ENCODE results near the gene SMC6. TPM values are rescaled to one million over a fixed set of nuclear protein-coding genes. Genes with fewer than 3 reads are reported as not detected.

Gene SMC6, protein sequence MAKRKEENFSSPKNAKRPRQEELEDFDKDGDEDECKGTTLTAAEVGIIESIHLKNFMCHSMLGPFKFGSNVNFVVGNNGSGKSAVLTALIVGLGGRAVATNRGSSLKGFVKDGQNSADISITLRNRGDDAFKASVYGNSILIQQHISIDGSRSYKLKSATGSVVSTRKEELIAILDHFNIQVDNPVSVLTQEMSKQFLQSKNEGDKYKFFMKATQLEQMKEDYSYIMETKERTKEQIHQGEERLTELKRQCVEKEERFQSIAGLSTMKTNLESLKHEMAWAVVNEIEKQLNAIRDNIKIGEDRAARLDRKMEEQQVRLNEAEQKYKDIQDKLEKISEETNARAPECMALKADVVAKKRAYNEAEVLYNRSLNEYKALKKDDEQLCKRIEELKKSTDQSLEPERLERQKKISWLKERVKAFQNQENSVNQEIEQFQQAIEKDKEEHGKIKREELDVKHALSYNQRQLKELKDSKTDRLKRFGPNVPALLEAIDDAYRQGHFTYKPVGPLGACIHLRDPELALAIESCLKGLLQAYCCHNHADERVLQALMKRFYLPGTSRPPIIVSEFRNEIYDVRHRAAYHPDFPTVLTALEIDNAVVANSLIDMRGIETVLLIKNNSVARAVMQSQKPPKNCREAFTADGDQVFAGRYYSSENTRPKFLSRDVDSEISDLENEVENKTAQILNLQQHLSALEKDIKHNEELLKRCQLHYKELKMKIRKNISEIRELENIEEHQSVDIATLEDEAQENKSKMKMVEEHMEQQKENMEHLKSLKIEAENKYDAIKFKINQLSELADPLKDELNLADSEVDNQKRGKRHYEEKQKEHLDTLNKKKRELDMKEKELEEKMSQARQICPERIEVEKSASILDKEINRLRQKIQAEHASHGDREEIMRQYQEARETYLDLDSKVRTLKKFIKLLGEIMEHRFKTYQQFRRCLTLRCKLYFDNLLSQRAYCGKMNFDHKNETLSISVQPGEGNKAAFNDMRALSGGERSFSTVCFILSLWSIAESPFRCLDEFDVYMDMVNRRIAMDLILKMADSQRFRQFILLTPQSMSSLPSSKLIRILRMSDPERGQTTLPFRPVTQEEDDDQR
- total RNA-seq (2013) = 15.0 TPM
- 1 to 10 TPM; 3.8 to 6.1 (median 5.1) TPM for polyA plus RNA-seq
- polyA minus RNA-seq = 2.4 and 3.4 TPM in 2 replicates
- 7.6 to 28.8 (median 20.9) reads per million in 11 experiments for total RNA-seq

DNA sequence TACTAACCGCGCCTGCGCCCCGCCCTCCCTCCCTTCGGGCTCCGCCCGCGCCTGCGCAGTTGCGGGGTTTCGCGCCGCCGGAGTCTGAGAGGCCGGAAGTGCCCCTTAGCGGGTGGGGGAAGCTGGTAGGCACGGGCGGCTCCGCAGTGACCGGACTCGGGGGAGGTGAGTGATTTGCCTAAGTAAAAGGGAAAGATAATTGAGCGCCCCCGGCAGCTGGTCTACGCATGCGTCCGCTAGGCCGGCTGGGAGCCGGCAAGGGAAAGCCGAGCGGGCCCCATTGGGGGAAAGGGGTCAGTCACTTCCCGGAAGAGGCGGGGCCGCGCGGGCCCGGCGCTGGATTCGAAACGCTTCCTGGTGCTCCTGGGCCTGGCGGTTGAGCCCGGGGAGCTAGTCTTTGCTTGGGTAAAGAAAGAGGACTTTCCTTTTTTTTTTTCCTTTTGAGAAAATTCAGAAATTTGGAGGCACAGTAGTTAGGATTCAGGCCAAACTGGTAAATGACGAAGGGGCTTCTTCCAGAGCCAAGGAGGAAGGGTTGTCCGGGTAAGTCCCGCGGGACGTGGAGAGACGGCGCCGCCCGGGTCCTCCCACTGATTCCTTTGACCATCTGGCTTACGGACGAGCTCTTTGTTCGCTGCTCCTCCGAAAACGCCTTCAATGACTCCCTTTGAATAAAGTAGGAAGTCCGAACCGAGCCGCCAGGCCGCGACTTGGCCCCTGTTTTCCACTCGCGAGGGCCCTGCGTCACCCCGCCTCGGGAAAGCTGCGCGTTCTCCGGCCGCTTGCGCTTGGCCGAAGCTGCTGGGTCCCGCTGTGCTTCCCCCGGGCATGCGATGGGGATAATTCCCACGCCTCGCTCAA, at the start of gene SMC6, which contains the start of gene GEN1:
Gene SMC6 (minus strand): TSS at position 8 of the 861 bp plus-strand sequence. CDS start 7,864 bp downstream, outside the sequence.
Gene GEN1 (plus strand): TSS at position 336 of the 861 bp plus-strand sequence. CDS start 5,806 bp downstream, outside the sequence.
- peaks cover 39% of the 10 kb centered on the region for H3K4me1 Mint-ChIP-seq
- no peaks in the 10 kb centered on the region for H3K36me3 Mint-ChIP-seq
- under 1% methylated on average over 70 of the region's 76 CpGs for WGBS (ENCODE audit: insufficient coverage)
- H3K27me3 Mint-ChIP-seq (ENCODE audit: low read depth in 3 of 3) = no peaks in the 10 kb centered on the region
- H2AFZ ChIP-seq (ENCODE audit: insufficient read depth, low read depth, low read length, poor library complexity, severe bottlenecking) = peak within 1 kb of the TSS; percentile 98
- H3K79me2 ChIP-seq (ENCODE audit: insufficient read depth, low read length) = peaks cover 69% of the 10 kb centered on the region
- H3K4me3 Mint-ChIP-seq = peak within 1 kb of the TSS; percentile 97
- peak within 1 kb of the TSS; percentile 96 to 97 for H3K27ac ChIP-seq (ENCODE audit: low read depth in 1 of 2, low read length in 2 of 2)
- no peaks in the 10 kb centered on the region for H3K9me3 ChIP-seq (replicated peaks in 1 of 2; ENCODE audit: control insufficient read depth in 1 of 2, insufficient read depth in 1 of 2, low read length in 2 of 2)
- H3K36me3 ChIP-seq (replicated peaks in 1 of 2; ENCODE audit: control insufficient read depth in 1 of 2, insufficient read depth in 2 of 2, low read length in 2 of 2) = no peaks in the 10 kb centered on the region
- H3K27ac Mint-ChIP-seq = peak within 1 kb of the TSS; percentile 95 to 99 (median 98)
- intact Hi-C loops (cut with micrococcal nuclease) = no loop called here
- peak; percentile 84 to 85 (median 84) for DNase-seq
- H3K4me1 ChIP-seq (ENCODE audit: control insufficient read depth in 1 of 2, insufficient read depth in 2 of 2, low read length in 2 of 2) = peaks cover 20 to 26% of the 10 kb centered on the region in 2 donors
- no peaks in the 10 kb centered on the region for H3K9me3 Mint-ChIP-seq
- H3K4me2 ChIP-seq (replicated peaks; ENCODE audit: extremely low read depth, low read length, poor library complexity, severe bottlenecking) = peak within 1 kb of the TSS; percentile 97
- H3K4me3 ChIP-seq (replicated peaks in 1 of 3; ENCODE audit: low read depth in 2 of 3, low read length in 3 of 3) = peak within 1 kb of the TSS; percentile 73 to 94 (median 74)
- peak within 1 kb of the TSS; percentile 91 for H3K9ac ChIP-seq (ENCODE audit: insufficient read depth, low read length, poor library complexity, severe bottlenecking)
- H3K27me3 ChIP-seq (ENCODE audit: control insufficient read depth in 2 of 2, insufficient read depth in 2 of 2, low read length in 2 of 2) = no peaks in the 10 kb centered on the region
- H4K20me1 ChIP-seq (ENCODE audit: insufficient read depth, low read length) = no peaks in the 10 kb centered on the region
- TF ChIP-seq, protein P1, sequence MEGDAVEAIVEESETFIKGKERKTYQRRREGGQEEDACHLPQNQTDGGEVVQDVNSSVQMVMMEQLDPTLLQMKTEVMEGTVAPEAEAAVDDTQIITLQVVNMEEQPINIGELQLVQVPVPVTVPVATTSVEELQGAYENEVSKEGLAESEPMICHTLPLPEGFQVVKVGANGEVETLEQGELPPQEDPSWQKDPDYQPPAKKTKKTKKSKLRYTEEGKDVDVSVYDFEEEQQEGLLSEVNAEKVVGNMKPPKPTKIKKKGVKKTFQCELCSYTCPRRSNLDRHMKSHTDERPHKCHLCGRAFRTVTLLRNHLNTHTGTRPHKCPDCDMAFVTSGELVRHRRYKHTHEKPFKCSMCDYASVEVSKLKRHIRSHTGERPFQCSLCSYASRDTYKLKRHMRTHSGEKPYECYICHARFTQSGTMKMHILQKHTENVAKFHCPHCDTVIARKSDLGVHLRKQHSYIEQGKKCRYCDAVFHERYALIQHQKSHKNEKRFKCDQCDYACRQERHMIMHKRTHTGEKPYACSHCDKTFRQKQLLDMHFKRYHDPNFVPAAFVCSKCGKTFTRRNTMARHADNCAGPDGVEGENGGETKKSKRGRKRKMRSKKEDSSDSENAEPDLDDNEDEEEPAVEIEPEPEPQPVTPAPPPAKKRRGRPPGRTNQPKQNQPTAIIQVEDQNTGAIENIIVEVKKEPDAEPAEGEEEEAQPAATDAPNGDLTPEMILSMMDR (IDR thresholded peaks at IDR 0.05) = no peak

All from CD14-positive monocyte (primary cell).